B cell (primary cell): ENCODE results near the gene RPS28. TPM values are rescaled to one million over a fixed set of nuclear protein-coding genes. Genes with fewer than 3 reads are reported as not detected.

ENCODE experiments used
- ATAC-seq: fragments of 200-7000 bp; cut with Tn5 transposase; one replicate; pipeline ENCODE4 v1.10.0; 2021; ENCODE audit warnings: low read depth, mild to moderate bottlenecking, moderate number of reproducible peaks, moderate library complexity
- CTCF ChIA-PET: fragments of 350-600 bp; sonication (Branson Sonifier 250); formaldehyde crosslinking; loops from one replicate; lab custom pipeline; 2021; ENCODE audit warnings: antibody characterized with exemption, inconsistent platforms; lab: Charles Lee
- POLR2A ChIA-PET: fragments of 350-600 bp; sonication (Branson Sonifier 250); formaldehyde crosslinking; loops from one replicate; lab custom pipeline; 2021; ENCODE audit warnings: antibody characterized with exemption; lab: Charles Lee
- DNase-seq: peaks from one replicate; pipeline ENCODE4 v3.0.0; 2013
- H2AFZ ChIP-seq: 2 replicates; pipeline ENCODE4 v1.6.1; 2012; ENCODE audit warnings: mild to moderate bottlenecking, low read depth, low read length; ENCODE audit not compliant: insufficient read depth, poor library complexity, severe bottlenecking
- H3K27ac ChIP-seq, 2 donors: 1 replicate in 1 of 2; 2 replicates in 1 of 2; pipeline ENCODE4 v1.5.1; 2012 to 2013; ENCODE audit warnings: low read length in 2 of 2, mild to moderate bottlenecking in 2 of 2, moderate library complexity in 1 of 2
- H3K27me3 ChIP-seq, 4 experiments: fragments of 200-600 bp in 1 of 4; sonication (generic) in 1 of 4; replicated peaks in 1 of 4; 1 replicate in 2 of 4; 2 replicates in 2 of 4; pipeline versions ENCODE4 v1.6.1 to v1.7.0; 2013 to 2016; ENCODE audit warnings: low read length in 3 of 4, mild to moderate bottlenecking in 2 of 4, mixed read lengths in 1 of 4, moderate library complexity in 1 of 4; ENCODE audit not compliant: insufficient read depth in 4 of 4, control insufficient read depth in 3 of 4; ENCODE audit errors: control extremely low read depth in 1 of 4
- H3K36me3 ChIP-seq, 2 experiments: replicated peaks in 1 of 2; 1 replicate in 1 of 2; 2 replicates in 1 of 2; pipeline versions ENCODE4 v1.6.1 to v1.7.1; 2013; ENCODE audit warnings: low read length in 1 of 2; ENCODE audit not compliant: insufficient read depth in 2 of 2, control insufficient read depth in 1 of 2; ENCODE audit errors: control extremely low read depth in 1 of 2, extremely low read depth in 1 of 2
- H3K4me1 ChIP-seq, 2 donors: fragments of 200-600 bp in 1 of 2; sonication (generic) in 1 of 2; 1 replicate in 1 of 2; 2 replicates in 1 of 2; pipeline versions ENCODE4 v1.5.1 to v1.6.1; 2013 to 2017; ENCODE audit warnings: low read length in 2 of 2; ENCODE audit not compliant: control insufficient read depth in 2 of 2, insufficient read depth in 2 of 2
- H3K4me2 ChIP-seq: replicated peaks from 2 replicates; pipeline ENCODE3; 2012; ENCODE audit warnings: mild to moderate bottlenecking, low read depth, low read length; ENCODE audit not compliant: poor library complexity, severe bottlenecking
- H3K4me3 ChIP-seq, 5 experiments: fragments of 200-600 bp in 1 of 5; sonication (generic) in 1 of 5; 1 replicate in 3 of 5; 2 replicates in 2 of 5; pipeline versions ENCODE4 v1.5.1 to v1.7.0; 2011 to 2016; ENCODE audit warnings: low read length in 4 of 5, mild to moderate bottlenecking in 4 of 5, low read depth in 2 of 5, control low read depth in 1 of 5, moderate library complexity in 1 of 5; ENCODE audit not compliant: insufficient read depth in 1 of 5; ENCODE audit errors: control extremely low read depth in 1 of 5, extremely low read depth in 1 of 5
- H3K79me2 ChIP-seq: fragments of 200-600 bp; sonication (generic); one replicate; pipeline ENCODE4 v1.6.0; 2016; ENCODE audit warnings: low read length; ENCODE audit not compliant: control insufficient read depth, insufficient read depth
- H3K9ac ChIP-seq: fragments of 200-600 bp; sonication (generic); 2 replicates; pipeline ENCODE4 v1.6.1; 2017; ENCODE audit warnings: mild to moderate bottlenecking, low read length, moderate library complexity
- H3K9me3 ChIP-seq, 3 donors: one replicate each; pipeline versions ENCODE4 v1.6.1 to v1.7.1; 2013; ENCODE audit warnings: low read length in 2 of 3; ENCODE audit not compliant: control insufficient read depth in 2 of 3, insufficient read depth in 1 of 3; ENCODE audit errors: control extremely low read depth in 1 of 3
- H4K20me1 ChIP-seq: 2 replicates; pipeline ENCODE4 v1.6.0; 2012; ENCODE audit warnings: mild to moderate bottlenecking, low read length; ENCODE audit not compliant: insufficient read depth, control insufficient read depth, poor library complexity, severe bottlenecking
- H3K27ac Mint-ChIP-seq: one replicate; pipeline ENCODE4 v1.8.0; 2021; ENCODE audit warnings: mixed read lengths
- H3K27me3 Mint-ChIP-seq: one replicate; pipeline ENCODE4 v1.8.0; 2021; ENCODE audit warnings: mixed read lengths
- H3K4me1 Mint-ChIP-seq: one replicate; pipeline ENCODE4 v1.8.0; 2021; ENCODE audit warnings: mixed read lengths
- H3K4me3 Mint-ChIP-seq: one replicate; pipeline ENCODE4 v1.8.0; 2021; ENCODE audit warnings: mixed read lengths
- H3K9me3 Mint-ChIP-seq: one replicate; pipeline ENCODE4 v1.8.0; 2022; ENCODE audit warnings: mixed read lengths; ENCODE audit not compliant: insufficient read depth
- CTCF ChIP-seq: fragments of 200-600 bp; IDR thresholded peaks from one replicate; pipeline ENCODE4 v1.8.0; 2022; ENCODE audit warnings: antibody characterized with exemption, mild to moderate bottlenecking
- EZH2 ChIP-seq: IDR thresholded peaks from 2 replicates; pipeline ENCODE4 v1.6.1; 2012; ENCODE audit warnings: borderline replicate concordance, low read depth, mild to moderate bottlenecking, moderate library complexity, low read length; ENCODE audit not compliant: insufficient read depth, poor library complexity, severe bottlenecking
- WGBS: methylation state at CpG from one replicate; pipeline ENCODE4 v1.1.5; 2013; ENCODE audit warnings: missing lambda C conversion rate; ENCODE audit not compliant: insufficient coverage; 5-methylcytosine and 5-hydroxymethylcytosine counted together
- intact Hi-C: fragments of 100-400 bp; cut with micrococcal nuclease; formaldehyde crosslinking; loops from one replicate; pipeline ENCODE4 v1.10.0; 2022
- polyA plus RNA-seq: library from polyadenylated mRNA; depleted of rRNA; stranded (reverse); fragments of >200 nt; gene quantifications from 2 replicates; pipeline ENCODE4 v1.2.3, GENCODE V29; 2012
- total RNA-seq, 2 donors: library from RNA; stranded (reverse); fragments of 120-200 nt in 1 of 2; gene quantifications; 1 replicate in 1 of 2; 2 replicates in 1 of 2; pipeline versions ENCODE4 v1.2.3 to v1.2.4, GENCODE V29; 2013 to 2022

RPS28 gene
- total and polyA plus RNA-seq, 2 donors (not counting 1 experiment from before 2014, with no cell fraction given), result 1,800 to 2,579 TPM

DNA sequence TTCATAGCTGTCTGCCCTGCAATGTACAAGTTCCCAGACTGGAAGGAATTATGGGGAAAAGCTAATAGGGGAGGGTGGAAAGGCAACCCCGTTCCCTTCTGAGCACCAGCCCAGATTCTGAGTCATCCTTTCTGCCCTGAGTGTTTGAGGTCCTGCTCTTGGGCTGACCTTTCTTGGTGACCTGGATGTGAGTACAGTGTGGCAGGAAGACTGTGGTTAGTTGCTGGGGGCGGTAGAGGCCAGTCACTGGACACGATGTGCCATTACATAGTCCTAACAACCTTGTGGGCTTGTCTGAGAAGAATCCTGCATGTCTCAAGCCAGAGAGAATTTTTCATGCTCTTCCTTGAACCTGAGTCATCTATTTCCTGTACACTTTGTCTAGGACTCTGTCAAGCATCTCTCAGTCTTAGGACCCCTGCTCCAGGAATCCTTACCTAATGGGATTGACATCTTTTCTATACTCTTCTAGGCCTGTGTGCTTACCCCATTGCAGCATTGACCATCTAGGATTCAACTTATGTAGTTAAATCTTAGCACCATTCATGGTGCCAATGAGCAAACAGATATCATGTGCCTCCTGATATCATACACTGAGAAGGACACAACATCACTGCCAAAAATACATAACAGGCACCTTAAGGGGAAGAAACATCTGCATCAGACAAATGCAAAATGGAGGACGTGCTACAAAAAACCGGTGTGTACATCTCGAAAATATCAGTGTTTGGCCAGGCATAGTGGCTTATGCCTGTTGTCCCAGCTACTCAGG is 34.5 kb downstream of the RPS28 start:
- no peak overlapping the region for H3K9ac ChIP-seq
- peaks cover 18% of the 10 kb centered on the region for H3K27me3 Mint-ChIP-seq
- TF ChIP-seq CTCF (no peak), EZH2 (no peak)
- no peak overlapping the region for H3K4me3 ChIP-seq
- peaks cover 0 to 20% (median 4%) of the 10 kb centered on the region in 4 experiments for H3K27me3 ChIP-seq
- H2AFZ ChIP-seq, result no peak overlapping the region
- no peak overlapping the region for H3K4me3 Mint-ChIP-seq
- H3K4me2 ChIP-seq, result no peak overlapping the region
- ChIA-PET POLR2A (interaction anchor here (0.7 kb wide), 1 partner anchor 310 kb away, joined by 8 read pairs; no protein-coding TSS in a partner anchor), CTCF (interaction anchor here (0.6 to 3.9 kb wide), 7 partner anchors 21 to 338 kb away, joined by 3 to 40 read pairs (median 13); partner anchors contain the start of gene MYO1F)
- WGBS, result 81% methylated on average over 6 of the region's 6 CpGs
- peaks cover 3% of the 10 kb centered on the region for H3K4me1 Mint-ChIP-seq
- peaks cover 0 to 3% of the 10 kb centered on the region in 2 donors for H3K4me1 ChIP-seq
- intact Hi-C loops, result loop anchor here (2.0 kb wide), 2 partner anchors 225 to 287 kb away; no protein-coding TSS in a partner anchor
- no peaks in the 10 kb centered on the region for H4K20me1 ChIP-seq
- ATAC-seq (no peak), DNase-seq (no peak)
- H3K9me3 ChIP-seq, result peaks cover 0 to 3% (median 0%) of the 10 kb centered on the region in 3 donors
- H3K27ac Mint-ChIP-seq, result no peak overlapping the region
- H3K27ac ChIP-seq, result no peak overlapping the region
- no peaks in the 10 kb centered on the region for H3K36me3 ChIP-seq
- peaks cover 3% of the 10 kb centered on the region for H3K9me3 Mint-ChIP-seq
- H3K79me2 ChIP-seq, result no peaks in the 10 kb centered on the region

GRCh38 chr19:8357007-8357521 is 35.8 kb downstream of the RPS28 start:
- H3K9me3 Mint-ChIP-seq, result peaks cover 3% of the 10 kb centered on the region
- H3K27me3 Mint-ChIP-seq, result peaks cover 20% of the 10 kb centered on the region
- no peak overlapping the region for H3K27ac Mint-ChIP-seq
- Histone ChIP-seq H2AFZ (no peak overlapping the region), H3K9me3 (peaks cover 0 to 3% (median 0%) of the 10 kb centered on the region in 3 donors), H3K4me2 (no peak overlapping the region), H3K27ac (no peak overlapping the region), H4K20me1 (no peaks in the 10 kb centered on the region), H3K79me2 (no peaks in the 10 kb centered on the region), H3K4me3 (no peak overlapping the region), H3K27me3 (peaks cover 0 to 23% (median 5%) of the 10 kb centered on the region in 4 experiments), H3K4me1 (peaks cover 0 to 3% of the 10 kb centered on the region in 2 donors), H3K36me3 (no peaks in the 10 kb centered on the region), H3K9ac (no peak overlapping the region)
- H3K4me3 Mint-ChIP-seq, result no peak overlapping the region
- DNase-seq, result no peak
- ATAC-seq, result no peak
- ChIA-PET POLR2A (no interaction called here), CTCF (interaction anchor here (0.6 to 0.7 kb wide), 2 partner anchors 9 to 36 kb away, joined by 5 to 7 read pairs; no protein-coding TSS in a partner anchor)
- no CpG with 5 or more reads among the region's 4 CpGs for WGBS
- no peak for TF ChIP-seq CTCF
- TF ChIP-seq EZH2, result no peak
- peaks cover 3% of the 10 kb centered on the region for H3K4me1 Mint-ChIP-seq
- intact Hi-C loops, result no loop called here
